NCI-H510A treated with DMSO at 0.1 percent for 48 hours (cell line): ENCODE measurements around the gene BAG1.

Experiments
- DNase-seq: peaks from one replicate; lab custom pipeline; 2025; lab: John Stamatoyannopoulos, UW

BAG1 gene

GRCh38 chr9:33242609-33243134 lies 21.8 kb downstream of the BAG1 start:
- DNase-seq, result no peak

- DNase-seq, result no peak
Measured at GRCh38 chr9:33241298-33241697, 23.2 kb downstream of the BAG1 start.

GRCh38 chr9:33239921-33240320 lies 24.6 kb downstream of the BAG1 start, which contains the start of gene SPINK4:
Gene SPINK4 (plus strand): TSS chr9:33240167. CDS start chr9:33240209, 42 bp downstream.
- DNase-seq, result no peak

DNA sequence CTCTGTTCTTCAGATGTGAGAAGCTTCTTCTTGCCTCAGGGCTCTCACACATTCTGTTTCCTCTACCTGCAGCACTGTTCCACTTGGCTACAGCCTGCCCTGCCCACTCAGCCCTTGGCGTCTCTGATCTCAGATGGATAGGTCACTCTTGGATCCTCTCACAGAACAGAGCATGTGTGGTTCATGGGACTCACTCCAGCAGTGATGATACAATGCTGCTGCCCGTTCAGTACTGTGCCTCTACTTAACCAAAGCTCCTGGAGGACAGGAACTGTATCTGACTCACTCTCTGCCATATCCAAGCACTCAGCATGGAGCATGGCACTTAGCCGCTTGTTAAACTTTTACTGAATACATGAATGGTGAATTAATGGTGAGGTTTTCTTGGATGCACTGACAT lies 27.9 kb downstream of the BAG1 start:
- DNase-seq, result no peak

DNA sequence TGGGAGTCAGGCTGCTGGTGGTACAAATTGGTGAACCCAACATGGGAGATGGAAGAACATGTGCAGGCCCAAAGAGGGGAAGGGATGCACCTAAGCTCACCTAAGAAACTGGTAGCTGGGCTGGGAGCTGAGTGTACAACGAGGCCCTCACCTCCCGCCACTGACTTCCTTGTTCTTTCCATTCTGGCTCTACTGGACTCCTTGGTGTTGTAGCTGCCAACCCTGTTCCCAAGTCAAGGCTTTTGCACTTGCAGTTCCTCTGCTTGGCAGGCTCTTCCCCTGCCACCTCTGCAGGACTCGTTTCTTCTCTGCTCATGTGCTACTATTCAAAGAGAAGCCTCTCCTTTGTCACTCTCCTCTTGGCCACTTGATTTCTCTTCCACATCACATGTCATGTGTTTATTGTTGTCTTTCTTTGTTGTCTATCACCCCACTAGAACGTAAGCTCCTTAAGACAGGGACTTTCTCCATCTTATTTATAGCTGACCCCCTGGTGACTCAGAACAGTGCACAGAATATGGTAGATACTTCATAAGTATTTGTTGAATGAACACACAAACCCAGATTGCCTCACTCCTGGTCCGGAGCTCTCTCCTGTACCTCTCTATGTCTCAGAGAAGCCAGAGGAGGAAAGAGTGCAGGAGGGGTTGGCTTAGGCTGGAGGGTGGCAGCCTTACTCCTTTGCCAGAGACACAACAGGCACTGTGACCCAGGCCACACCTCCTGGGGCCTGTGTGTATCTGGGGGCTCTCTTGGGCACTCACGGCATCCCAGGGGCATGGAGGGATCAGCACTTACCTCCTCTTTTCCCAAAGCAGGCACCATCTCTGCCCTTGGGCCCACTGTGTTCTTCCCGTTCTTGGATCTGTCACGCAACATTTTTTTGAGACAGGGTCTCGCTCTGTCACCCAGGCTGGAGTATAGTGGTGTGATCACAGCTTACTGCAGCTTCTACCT lies 29.7 kb downstream of the BAG1 start:
- no peak for DNase-seq

DNA sequence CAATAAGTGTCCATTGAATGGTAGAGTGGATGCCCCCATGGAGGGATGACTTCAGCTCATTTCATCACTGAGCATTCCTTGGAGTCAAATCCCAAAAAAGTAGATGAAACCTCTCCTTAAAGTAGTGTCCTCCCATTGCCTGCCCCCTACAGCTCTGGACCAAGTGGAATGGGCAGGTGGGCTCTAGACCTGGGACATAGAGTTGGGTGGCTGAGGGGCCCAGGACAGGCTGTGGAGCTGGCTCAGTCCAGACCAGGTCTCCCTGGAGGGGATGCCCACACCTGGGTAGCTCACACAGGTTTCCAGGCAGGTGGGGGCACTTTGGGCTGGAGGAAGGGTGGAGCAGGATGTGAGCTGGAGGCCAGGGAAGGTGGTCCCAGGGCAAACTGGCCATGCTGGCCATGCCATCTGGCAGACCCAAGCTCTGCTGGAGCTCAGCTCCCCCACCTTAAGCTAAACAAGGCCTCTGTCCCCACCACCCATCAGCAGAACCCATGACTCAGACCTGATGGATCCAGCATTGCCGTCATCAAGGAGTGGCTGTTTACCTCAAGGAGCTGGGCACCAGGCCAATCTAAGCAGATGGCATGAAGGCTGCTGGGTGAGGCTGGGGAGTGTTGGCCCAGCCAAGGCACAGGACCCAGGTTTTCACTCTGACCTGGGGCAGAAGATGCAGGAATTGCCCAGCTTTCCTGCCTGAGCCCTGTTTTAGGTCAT lies 30.7 kb downstream of the BAG1 start:
- peak; percentile 34 for DNase-seq

GRCh38 chr9:33232815-33233214 lies 31.7 kb downstream of the BAG1 start:
- no peak for DNase-seq

GRCh38 chr9:33231623-33231942 lies 32.9 kb downstream of the BAG1 start:
- no peak for DNase-seq

- DNase-seq, result no peak
Measured at GRCh38 chr9:33230756-33231622, 33.5 kb downstream of the BAG1 start.

GRCh38 chr9:33229359-33230114 lies 35.0 kb downstream of the BAG1 start:
- DNase-seq, result peak; percentile 66

DNA sequence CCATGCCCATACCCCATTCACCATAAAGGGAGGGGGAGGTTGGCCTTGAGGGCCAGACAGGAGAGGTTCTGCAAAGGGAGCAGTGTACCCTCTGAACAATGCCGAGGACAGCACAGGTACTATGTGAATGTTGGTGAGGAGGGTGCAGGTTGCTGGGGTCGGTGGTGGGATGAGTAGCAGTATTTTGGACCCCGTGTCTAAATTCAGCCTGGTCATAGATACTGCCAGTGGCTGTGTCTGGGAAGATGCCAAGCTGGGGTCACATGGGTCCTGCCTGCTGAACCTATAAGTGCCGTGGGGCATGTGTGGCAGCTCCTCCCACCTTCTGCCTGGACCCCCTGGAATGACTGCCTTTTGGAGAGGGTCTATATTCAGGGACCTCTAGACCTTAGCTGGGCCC lies 35.9 kb downstream of the BAG1 start:
- no peak for DNase-seq

- DNase-seq, result no peak
Measured at GRCh38 chr9:33227741-33228140, 36.8 kb downstream of the BAG1 start.

- DNase-seq, result no peak
Measured at GRCh38 chr9:33227008-33227398, 37.5 kb downstream of the BAG1 start.

DNA sequence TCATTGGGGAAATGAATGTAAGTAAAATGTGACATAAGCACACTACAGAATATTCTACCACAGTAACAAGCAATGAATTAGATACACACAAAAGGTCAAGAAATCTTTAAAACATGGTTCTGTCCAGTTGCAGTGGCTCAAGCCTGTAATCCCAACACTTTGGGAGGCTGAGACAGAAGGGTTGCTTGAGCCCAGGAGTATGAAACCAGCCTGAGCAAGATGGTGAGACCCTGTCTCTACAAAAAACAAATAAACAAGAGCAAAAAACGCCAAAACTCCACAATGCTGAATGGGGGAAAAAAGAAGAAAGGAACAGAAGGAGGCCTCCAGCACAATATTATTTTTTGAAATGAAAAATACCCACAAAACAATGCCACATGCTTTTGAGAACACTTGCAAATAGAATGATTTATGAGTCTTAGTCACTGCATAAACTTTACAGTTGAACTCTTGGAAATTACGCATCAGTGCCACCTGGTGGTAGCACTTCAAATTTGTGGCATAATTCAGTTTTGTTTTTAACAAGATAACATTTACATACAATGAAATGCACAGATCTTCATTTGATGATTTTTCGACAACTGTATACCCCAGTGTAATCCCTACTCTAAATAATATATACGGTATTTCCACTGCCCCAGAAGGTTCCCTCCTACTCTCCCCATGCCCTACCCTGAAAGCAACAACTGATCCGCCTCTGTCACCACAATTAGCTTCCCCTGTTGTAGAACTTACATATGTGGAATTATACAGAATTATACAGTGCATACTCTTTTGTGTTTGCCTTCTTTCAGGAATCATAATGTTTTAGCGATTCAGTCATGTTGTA lies 39.0 kb downstream of the BAG1 start:
- peak; percentile 52 for DNase-seq

DNA sequence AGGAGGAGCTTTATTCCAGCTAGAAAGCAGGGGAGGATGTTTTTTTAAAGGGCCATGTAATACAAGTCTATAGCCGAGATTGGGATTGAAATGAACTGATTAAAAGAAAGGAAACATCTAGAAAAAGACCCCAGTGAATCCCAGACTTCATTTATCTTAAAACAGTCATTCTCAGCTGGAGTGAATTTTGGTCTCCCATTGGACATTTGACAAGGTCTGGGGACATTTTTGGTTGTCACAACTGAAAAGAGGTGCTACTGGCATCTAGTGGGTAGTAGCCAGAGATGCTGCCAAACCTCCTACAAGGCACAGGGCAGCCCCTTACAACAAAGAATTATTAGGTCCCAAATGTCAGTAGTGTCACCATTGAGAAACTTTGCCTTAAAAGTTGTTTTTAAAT lies 40.8 kb downstream of the BAG1 start:
- no peak for DNase-seq

GRCh38 chr9:33222031-33222430 lies 42.5 kb downstream of the BAG1 start:
- DNase-seq, result no peak

GRCh38 chr9:33221568-33221884 lies 43.0 kb downstream of the BAG1 start:
- DNase-seq, result no peak

- DNase-seq, result no peak
Measured at GRCh38 chr9:33220681-33221567, 43.6 kb downstream of the BAG1 start.

DNA sequence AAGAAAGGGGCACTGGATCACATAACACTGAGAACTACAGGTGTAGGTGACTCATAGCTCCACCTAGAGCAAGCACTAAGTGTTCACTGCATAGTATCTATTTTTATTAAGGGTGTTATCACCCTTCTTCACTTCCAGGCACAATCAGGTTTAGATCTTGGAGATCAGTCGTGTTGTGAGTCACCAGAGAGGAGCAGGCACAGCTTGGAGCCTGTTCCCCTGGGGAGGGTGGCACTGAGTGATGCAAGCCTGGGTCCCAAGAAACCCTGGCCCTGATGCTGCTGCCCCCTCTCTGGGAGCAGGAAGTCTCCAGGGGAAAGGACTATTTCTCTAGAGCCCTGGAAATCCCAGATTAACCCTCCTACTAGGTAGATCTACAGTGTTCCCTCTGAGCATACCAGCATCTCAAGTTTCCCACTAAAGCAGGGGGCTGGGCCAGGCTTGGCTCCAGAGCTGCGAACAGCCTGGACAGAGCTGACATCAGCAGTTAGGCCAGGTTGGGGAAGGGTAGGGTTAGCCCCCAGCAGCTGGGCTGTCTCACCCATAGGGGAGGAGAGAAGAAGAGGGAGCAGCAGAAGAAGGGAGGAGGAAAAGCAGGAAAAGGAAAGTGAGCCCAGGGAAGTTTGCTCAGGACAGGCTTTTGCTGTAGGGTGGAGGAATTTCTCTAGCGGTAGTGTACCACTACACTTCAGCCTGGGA lies 52.7 kb downstream of the BAG1 start:
- no peak for DNase-seq
